Type B pancreatic cell (in vitro differentiated cells): ENCODE data around the gene MLH3. TPM values are rescaled to one million over a fixed set of nuclear protein-coding genes. Genes with fewer than 3 reads are reported as not detected.

Source experiments
- DNase-seq: peaks from one replicate; pipeline ENCODE4 v3.0.0; 2021; ENCODE audit warnings: mixed read lengths; ENCODE audit not compliant: unreplicated experiment; ENCODE audit errors: extremely low spot score
- H3K27ac Mint-ChIP-seq: 2 replicates; pipeline ENCODE4 v1.8.0; 2021; ENCODE audit warnings: mild to moderate bottlenecking, mixed read lengths
- H3K27me3 Mint-ChIP-seq: 2 replicates; pipeline ENCODE4 v1.8.0; 2021; ENCODE audit warnings: mixed read lengths
- H3K36me3 Mint-ChIP-seq: 2 replicates; pipeline ENCODE4 v1.8.0; 2021; ENCODE audit warnings: mixed read lengths
- H3K4me1 Mint-ChIP-seq: one replicate; pipeline ENCODE4 v1.8.0; 2021; ENCODE audit warnings: mixed read lengths; ENCODE audit not compliant: unreplicated experiment
- H3K4me3 Mint-ChIP-seq: 2 replicates; pipeline ENCODE4 v1.8.0; 2021; ENCODE audit warnings: mild to moderate bottlenecking, mixed read lengths
- H3K9me3 Mint-ChIP-seq: 2 replicates; pipeline ENCODE4 v1.8.0; 2021; ENCODE audit warnings: mixed read lengths
- total RNA-seq: library from RNA; stranded (reverse); gene quantifications from 2 replicates; pipeline ENCODE4 v1.2.1, GENCODE V29; 2021; ENCODE audit warnings: low replicate concordance
- TF ChIP-seq, protein P1 (sequence below): fragments of 200-600 bp; sonication (generic); conservative IDR thresholded peaks from 2 replicates; pipeline ENCODE4 v1.5.0; 2021; ENCODE audit warnings: antibody characterized with exemption, mild to moderate bottlenecking

The MLH3 gene
- total RNA-seq, 1 donor from 2014 or later: 28.5 TPM

DNA sequence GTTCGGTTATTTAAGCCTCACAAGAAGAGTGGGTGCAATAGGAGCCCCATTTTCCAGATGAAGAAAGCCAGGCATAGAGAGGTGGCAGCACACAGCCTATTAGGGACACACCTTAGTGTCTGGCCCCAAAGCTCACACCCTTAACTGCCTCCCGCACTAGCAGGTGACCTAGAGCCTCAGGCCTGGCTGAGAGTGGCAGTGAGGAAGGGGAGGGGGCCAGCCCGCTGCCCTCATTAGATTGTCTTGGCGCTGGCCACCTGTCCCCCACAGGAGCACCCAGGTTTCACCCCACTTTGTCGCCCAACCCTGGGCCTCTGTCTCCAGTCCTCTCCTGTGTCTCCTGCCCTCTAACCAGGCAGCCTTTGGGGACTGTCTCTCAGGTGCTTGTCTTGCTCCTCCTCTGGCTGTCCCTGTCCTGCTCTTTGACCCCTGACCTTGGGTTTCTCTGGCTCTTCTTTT, 77.3 kb downstream of the MLH3 start:
- Mint-ChIP-seq H3K4me3 (peak overlapping the region; percentile 40), H3K27ac (no peak overlapping the region), H3K9me3 (no peaks in the 10 kb centered on the region), H3K27me3 (peaks cover 11% of the 10 kb centered on the region), H3K4me1 (peaks cover 32% of the 10 kb centered on the region), H3K36me3 (no peaks in the 10 kb centered on the region)
- TF ChIP-seq, protein P1, sequence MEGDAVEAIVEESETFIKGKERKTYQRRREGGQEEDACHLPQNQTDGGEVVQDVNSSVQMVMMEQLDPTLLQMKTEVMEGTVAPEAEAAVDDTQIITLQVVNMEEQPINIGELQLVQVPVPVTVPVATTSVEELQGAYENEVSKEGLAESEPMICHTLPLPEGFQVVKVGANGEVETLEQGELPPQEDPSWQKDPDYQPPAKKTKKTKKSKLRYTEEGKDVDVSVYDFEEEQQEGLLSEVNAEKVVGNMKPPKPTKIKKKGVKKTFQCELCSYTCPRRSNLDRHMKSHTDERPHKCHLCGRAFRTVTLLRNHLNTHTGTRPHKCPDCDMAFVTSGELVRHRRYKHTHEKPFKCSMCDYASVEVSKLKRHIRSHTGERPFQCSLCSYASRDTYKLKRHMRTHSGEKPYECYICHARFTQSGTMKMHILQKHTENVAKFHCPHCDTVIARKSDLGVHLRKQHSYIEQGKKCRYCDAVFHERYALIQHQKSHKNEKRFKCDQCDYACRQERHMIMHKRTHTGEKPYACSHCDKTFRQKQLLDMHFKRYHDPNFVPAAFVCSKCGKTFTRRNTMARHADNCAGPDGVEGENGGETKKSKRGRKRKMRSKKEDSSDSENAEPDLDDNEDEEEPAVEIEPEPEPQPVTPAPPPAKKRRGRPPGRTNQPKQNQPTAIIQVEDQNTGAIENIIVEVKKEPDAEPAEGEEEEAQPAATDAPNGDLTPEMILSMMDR: no peak
- no peak for DNase-seq

DNA sequence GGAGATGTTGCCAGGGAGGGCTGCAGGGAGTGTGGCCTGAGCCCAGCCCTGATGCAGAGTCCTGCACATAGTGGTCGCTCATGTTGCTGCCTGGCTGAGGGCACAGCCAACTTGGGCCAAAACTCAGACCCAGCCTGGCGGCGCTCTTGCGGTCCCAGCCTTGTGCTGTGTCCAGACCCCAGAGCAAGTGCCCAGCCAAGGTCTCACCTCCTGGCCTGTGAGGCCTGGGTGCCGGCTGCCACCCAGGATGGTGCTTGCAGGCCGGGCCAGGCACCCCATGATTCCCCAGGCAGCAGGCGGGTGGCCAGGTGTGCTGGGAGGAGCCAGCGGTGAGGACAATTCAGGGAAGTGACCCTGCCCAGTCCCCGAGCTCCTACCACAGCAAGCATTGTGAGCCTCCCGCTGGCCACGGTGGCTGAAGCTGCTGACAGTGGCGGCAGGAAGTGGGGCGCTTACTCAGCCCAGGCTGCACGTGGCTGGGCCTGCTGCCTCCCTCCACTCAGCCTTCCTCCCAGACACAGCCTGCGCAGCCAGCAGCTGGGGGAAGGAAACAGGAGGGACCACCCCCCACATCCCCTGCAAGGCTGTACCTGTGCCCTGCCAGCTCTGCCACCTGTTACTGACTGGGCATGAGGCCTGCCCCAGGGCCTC, 78.1 kb downstream of the MLH3 start:
- TF ChIP-seq, protein P1: no peak
- Mint-ChIP-seq H3K4me3 (no peak overlapping the region), H3K36me3 (no peaks in the 10 kb centered on the region), H3K4me1 (peaks cover 27% of the 10 kb centered on the region), H3K9me3 (no peaks in the 10 kb centered on the region), H3K27ac (no peak overlapping the region), H3K27me3 (peaks cover 8% of the 10 kb centered on the region)
- DNase-seq: no peak

DNA sequence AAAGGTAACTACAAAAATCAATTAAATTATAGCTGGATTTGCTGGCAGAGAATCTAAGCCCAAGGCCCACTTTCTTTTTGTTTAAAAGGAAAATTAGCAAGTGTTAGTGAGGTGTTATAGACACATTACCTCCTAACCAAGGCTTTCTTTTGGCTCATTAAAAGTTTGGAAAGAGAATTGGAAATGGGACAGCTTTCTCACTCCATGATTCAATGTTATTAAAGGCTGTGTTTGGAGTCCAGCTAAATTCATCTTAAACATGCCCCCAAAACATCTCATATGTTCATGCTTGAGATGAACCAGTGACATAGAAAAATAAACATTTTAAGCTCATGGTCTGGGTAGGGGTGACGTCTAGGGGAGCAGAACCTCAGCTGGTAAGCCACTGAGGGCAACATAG, 82.5 kb downstream of the MLH3 start:
- no peaks in the 10 kb centered on the region for H3K36me3 Mint-ChIP-seq
- no peak overlapping the region for H3K27ac Mint-ChIP-seq
- H3K4me3 Mint-ChIP-seq: no peak overlapping the region
- no peaks in the 10 kb centered on the region for H3K9me3 Mint-ChIP-seq
- peaks cover 9% of the 10 kb centered on the region for H3K27me3 Mint-ChIP-seq
- H3K4me1 Mint-ChIP-seq: peaks cover 19% of the 10 kb centered on the region
- no peak for DNase-seq
- TF ChIP-seq, protein P1: no peak

DNA sequence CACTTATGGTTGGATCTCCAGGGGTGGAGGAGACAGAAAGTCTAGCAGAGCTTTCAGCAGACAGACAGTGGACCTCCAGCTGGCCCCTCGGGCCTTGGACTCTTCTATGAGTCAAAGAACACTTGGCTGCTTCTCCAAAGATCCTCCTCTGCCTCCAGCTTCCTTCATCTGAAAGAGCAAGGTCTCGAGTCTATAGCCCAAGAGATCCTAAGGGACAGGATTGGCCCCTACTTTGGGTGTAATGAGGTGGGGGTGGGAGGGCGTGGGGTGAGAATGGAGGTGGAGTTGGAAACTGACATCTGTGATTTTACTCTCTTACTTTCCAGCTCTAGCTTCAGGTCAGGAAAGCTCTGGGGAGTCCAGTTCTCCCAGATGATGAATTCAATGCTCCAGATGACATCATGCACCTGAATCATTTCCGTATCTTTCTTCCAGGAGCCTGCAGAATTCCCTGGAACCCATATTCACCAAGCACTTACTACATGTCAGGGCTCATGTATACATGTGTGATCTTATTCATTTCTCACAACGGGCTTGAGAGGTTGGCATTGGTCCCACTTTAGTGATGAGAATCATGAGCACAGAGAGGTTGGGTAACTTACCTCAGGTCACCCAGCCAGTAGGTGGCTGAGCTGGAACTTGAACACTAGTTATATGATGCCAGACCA, 85.6 kb downstream of the MLH3 start:
- H3K36me3 Mint-ChIP-seq: no peaks in the 10 kb centered on the region
- TF ChIP-seq, protein P1: no peak
- no peak for DNase-seq
- H3K9me3 Mint-ChIP-seq: no peaks in the 10 kb centered on the region
- H3K27me3 Mint-ChIP-seq: peaks cover 13% of the 10 kb centered on the region
- no peak overlapping the region for H3K4me3 Mint-ChIP-seq
- peaks cover 36% of the 10 kb centered on the region for H3K4me1 Mint-ChIP-seq
- no peak overlapping the region for H3K27ac Mint-ChIP-seq

DNA sequence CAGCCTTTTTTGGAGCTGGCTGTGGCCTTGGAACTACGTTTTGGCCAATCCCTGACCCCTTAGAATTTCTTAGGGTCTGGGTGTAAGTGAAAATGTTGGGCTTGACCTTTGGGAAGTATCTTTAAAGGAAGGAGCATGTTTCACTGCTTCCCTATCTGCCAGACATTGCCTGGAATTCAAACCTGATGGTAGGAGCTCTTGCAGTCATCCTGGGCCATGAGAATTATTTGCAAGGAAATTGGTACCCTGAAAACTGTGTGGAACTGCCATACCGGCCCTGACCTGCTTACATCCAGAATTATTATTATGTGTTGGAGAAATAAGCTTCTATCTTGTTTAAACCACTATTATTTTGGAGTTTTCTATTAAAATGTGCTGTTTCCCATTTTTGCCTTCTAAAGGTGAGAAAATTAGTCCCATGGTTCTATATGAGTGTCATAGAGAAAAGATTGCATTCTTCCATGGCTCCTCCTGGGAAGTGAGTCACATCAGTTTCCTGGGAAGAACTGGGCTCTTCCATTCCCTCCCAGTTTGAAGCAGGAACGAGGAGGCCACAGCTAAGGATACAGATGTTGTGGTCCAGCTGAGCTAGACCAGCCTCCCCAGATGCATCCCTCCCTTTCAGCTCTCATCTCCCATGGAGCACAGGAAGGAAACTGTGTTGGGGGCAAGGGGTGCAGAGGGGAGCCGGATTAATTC, 86.3 kb downstream of the MLH3 start:
- Mint-ChIP-seq H3K27me3 (peaks cover 13% of the 10 kb centered on the region), H3K4me1 (peaks cover 36% of the 10 kb centered on the region), H3K27ac (no peak overlapping the region), H3K4me3 (no peak overlapping the region), H3K9me3 (no peaks in the 10 kb centered on the region), H3K36me3 (no peaks in the 10 kb centered on the region)
- no peak for DNase-seq
- TF ChIP-seq, protein P1: no peak

Other genes with a start within 250 kb of the MLH3 start
- gene PROX2, start 175.3 kb downstream of the MLH3 start, total RNA-seq: not detected in 2 replicates
- 97.2 and 114 TPM in 2 replicates for gene DLST, start 169.6 kb downstream of the MLH3 start, total RNA-seq
- gene RPS6KL1, start 128.2 kb downstream of the MLH3 start, total RNA-seq: 5.3 and 7.5 TPM in 2 replicates
- gene PGF, start 95.9 kb downstream of the MLH3 start, total RNA-seq: 8.4 and 16.8 TPM in 2 replicates
- gene EIF2B2, start 48.5 kb downstream of the MLH3 start, total RNA-seq: 36.5 and 45.0 TPM in 2 replicates
- 12.9 and 20.7 TPM in 2 replicates for gene ACYP1, start 12.6 kb upstream of the MLH3 start, total RNA-seq
- 3.7 and 4.7 TPM in 2 replicates for gene ZC2HC1C, start 18.2 kb upstream of the MLH3 start, total RNA-seq
- gene NEK9, start 75.6 kb upstream of the MLH3 start, total RNA-seq: 81.3 and 117 TPM in 2 replicates
- gene TMED10, start 125.1 kb upstream of the MLH3 start, total RNA-seq: 273 and 303 TPM in 2 replicates
- gene FOS, start 227.4 kb upstream of the MLH3 start, total RNA-seq: 214 and 974 TPM in 2 replicates